DOHH2 (cell line): ENCODE results near the gene CHKA.

ENCODE experiments used
- CTCF ChIP-seq: fragments of 200-600 bp; sonication (generic); IDR thresholded peaks from one replicate; pipeline ENCODE4 v1.5.1; 2014; ENCODE audit warnings: antibody characterized with exemption, mild to moderate bottlenecking, low read depth, low read length; ENCODE audit not compliant: poor library complexity, severe bottlenecking
- EZH2phosphoT487 ChIP-seq: fragments of 200-600 bp; sonication (generic); IDR thresholded peaks from 2 replicates; pipeline ENCODE4 v1.6.1; 2017; ENCODE audit warnings: borderline replicate concordance, mild to moderate bottlenecking, antibody characterized with exemption, low read length, moderate library complexity, mixed read lengths

GRCh38 chr11:68067991-68068390 lies 53.2 kb downstream of the CHKA start:
- no peak for TF ChIP-seq CTCF
- TF ChIP-seq EZH2phosphoT487 = no peak
